ENCODE results near the gene KRTAP19-7. TPM values are rescaled to one million over a fixed set of nuclear protein-coding genes. Genes with fewer than 3 reads are reported as not detected.

The KRTAP19-7 gene
- total and polyA plus RNA-seq, 2 of the 4 experiments (the other 2 are of a cell fraction) = not detected

DNA sequence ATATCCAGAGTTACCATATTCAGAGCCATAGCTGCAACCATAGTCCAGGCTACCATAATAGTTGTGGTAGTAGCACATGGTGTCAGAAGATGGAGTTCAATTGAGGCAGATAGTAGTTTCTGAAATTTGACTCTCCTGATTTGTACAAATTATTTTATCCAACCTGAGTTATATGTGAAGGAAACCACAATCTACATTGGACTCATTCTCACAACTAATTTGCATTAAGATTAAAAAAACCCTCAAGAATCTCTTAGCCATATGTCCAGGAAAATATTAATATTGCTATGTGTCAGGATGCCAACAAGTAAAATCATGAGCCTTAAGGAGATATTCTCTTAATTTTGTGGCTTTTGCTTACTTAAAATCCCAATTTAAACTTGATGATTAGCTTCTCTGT, 29.2 kb upstream of the KRTAP19-7 start, which contains the start of gene KRTAP22-2:
KRTAP22-2 (minus strand) TSS at position 101 of the 400 bp plus-strand sequence.
- no peak within 1 kb of the TSS for H3K4ac ChIP-seq (ENCODE audit: low read depth, low read length)
- no peaks in the 10 kb centered on the region for H3K9me1 ChIP-seq (ENCODE audit: insufficient read depth, low read length)
- no peak within 1 kb of the TSS for H3K14ac ChIP-seq (replicated peaks; ENCODE audit: low read depth, low read length)
- no peak within 1 kb of the TSS for H4K91ac ChIP-seq (ENCODE audit: insufficient read depth, low read depth, low read length)
- no peak within 1 kb of the TSS for H2AK9ac ChIP-seq (replicated peaks; ENCODE audit: low read depth, low read length, poor library complexity)
- no peak for TF ChIP-seq FOS (IDR thresholded peaks at IDR 0.05; ENCODE audit: low read depth, low read length)
- TF ChIP-seq RFX5 (IDR thresholded peaks at IDR 0.05; ENCODE audit: low read depth, low read length) = no peak
- TF ChIP-seq MXI1 (IDR thresholded peaks at IDR 0.05; ENCODE audit: borderline replicate concordance, low read depth, low read length) = no peak
- TF ChIP-seq, protein P1, sequence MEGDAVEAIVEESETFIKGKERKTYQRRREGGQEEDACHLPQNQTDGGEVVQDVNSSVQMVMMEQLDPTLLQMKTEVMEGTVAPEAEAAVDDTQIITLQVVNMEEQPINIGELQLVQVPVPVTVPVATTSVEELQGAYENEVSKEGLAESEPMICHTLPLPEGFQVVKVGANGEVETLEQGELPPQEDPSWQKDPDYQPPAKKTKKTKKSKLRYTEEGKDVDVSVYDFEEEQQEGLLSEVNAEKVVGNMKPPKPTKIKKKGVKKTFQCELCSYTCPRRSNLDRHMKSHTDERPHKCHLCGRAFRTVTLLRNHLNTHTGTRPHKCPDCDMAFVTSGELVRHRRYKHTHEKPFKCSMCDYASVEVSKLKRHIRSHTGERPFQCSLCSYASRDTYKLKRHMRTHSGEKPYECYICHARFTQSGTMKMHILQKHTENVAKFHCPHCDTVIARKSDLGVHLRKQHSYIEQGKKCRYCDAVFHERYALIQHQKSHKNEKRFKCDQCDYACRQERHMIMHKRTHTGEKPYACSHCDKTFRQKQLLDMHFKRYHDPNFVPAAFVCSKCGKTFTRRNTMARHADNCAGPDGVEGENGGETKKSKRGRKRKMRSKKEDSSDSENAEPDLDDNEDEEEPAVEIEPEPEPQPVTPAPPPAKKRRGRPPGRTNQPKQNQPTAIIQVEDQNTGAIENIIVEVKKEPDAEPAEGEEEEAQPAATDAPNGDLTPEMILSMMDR (conservative IDR thresholded peaks at IDR 0.05; ENCODE audit: low read depth, low read length) = no peak
- no peak for TF ChIP-seq BHLHE40 (IDR thresholded peaks at IDR 0.05; ENCODE audit: low read depth, low read length)
- TF ChIP-seq CHD1 (IDR thresholded peaks at IDR 0.05; ENCODE audit: low read depth, low read length) = no peak
- TF ChIP-seq SMC3 (IDR thresholded peaks at IDR 0.05; ENCODE audit: low read depth, low read length) = no peak
- no TSS peak for BruUV-seq (replicated peaks)
- dilution Hi-C loops (cut with HindIII; ENCODE audit: low sequenced_read_pairs, unreplicated experiment) = no loop called here
- no peak for ATAC-seq (ENCODE audit: low read depth)
- intact Hi-C loops (cut with micrococcal nuclease) = no loop called here
- no peaks in the 10 kb centered on the region for H3K27me3 ChIP-seq (ENCODE audit: control insufficient read depth, insufficient read depth, low read length)
- no peaks in the 10 kb centered on the region for H3K79me1 ChIP-seq (ENCODE audit: low read depth in 1 of 2, low read length in 2 of 2)
- in situ Hi-C loops (cut with MboI; ENCODE audit: low sequenced_read_pairs) = no loop called here
- no peak within 1 kb of the TSS for H3K56ac ChIP-seq (ENCODE audit: extremely low read depth, insufficient read depth, low read length)
- no peak within 1 kb of the TSS for H2BK20ac ChIP-seq (ENCODE audit: low read depth, low read length)
- H2AFZ ChIP-seq (replicated peaks; ENCODE audit: low read length, poor library complexity) = no peak within 1 kb of the TSS
- peaks cover 7% of the 10 kb centered on the region for H3K9me3 ChIP-seq (ENCODE audit: control insufficient read depth, insufficient read depth, low read length)
- no peak within 1 kb of the TSS for H4K8ac ChIP-seq (ENCODE audit: low read depth in 2 of 2, low read length in 2 of 2)
- no peak within 1 kb of the TSS for H2BK120ac ChIP-seq (ENCODE audit: low read depth, low read length)
- no peak within 1 kb of the TSS for H3K18ac ChIP-seq (ENCODE audit: low read depth, low read length)
- H3K4me3 ChIP-seq (ENCODE audit: insufficient read depth, low read depth, low read length) = no peak within 1 kb of the TSS
- no peak within 1 kb of the TSS for H3K9ac ChIP-seq (ENCODE audit: low read depth, low read length)
- no peak within 1 kb of the TSS for H2BK15ac ChIP-seq (ENCODE audit: low read depth, low read length)
- ChIA-PET CTCF (no interaction called here), POLR2A (ENCODE audit: unreplicated experiment) (no interaction called here)
- H3K4me2 ChIP-seq (ENCODE audit: low read depth, low read length) = no peak within 1 kb of the TSS
- no peak within 1 kb of the TSS for H3K23ac ChIP-seq (ENCODE audit: low read depth, low read length)
- no peaks in the 10 kb centered on the region for H4K20me1 ChIP-seq (ENCODE audit: insufficient read depth, low read length)
- no peak within 1 kb of the TSS for H2AK5ac ChIP-seq (ENCODE audit: low read depth, low read length)
- H3K27ac ChIP-seq (ENCODE audit: insufficient read depth, low read length) = no peak within 1 kb of the TSS
- no peak within 1 kb of the TSS for H4K5ac ChIP-seq (ENCODE audit: low read depth, low read length)
- H3K36me3 ChIP-seq (ENCODE audit: control insufficient read depth, insufficient read depth, low read length) = no peaks in the 10 kb centered on the region
- DNase-seq = no peak
- no peaks in the 10 kb centered on the region for H3K4me1 ChIP-seq (ENCODE audit: control insufficient read depth, insufficient read depth, low read length)
- no peak within 1 kb of the TSS for H2BK5ac ChIP-seq (ENCODE audit: low read depth, low read length, poor library complexity, severe bottlenecking)
